Measurements from ENCODE around the gene SIX5.

The SIX5 gene

DNA sequence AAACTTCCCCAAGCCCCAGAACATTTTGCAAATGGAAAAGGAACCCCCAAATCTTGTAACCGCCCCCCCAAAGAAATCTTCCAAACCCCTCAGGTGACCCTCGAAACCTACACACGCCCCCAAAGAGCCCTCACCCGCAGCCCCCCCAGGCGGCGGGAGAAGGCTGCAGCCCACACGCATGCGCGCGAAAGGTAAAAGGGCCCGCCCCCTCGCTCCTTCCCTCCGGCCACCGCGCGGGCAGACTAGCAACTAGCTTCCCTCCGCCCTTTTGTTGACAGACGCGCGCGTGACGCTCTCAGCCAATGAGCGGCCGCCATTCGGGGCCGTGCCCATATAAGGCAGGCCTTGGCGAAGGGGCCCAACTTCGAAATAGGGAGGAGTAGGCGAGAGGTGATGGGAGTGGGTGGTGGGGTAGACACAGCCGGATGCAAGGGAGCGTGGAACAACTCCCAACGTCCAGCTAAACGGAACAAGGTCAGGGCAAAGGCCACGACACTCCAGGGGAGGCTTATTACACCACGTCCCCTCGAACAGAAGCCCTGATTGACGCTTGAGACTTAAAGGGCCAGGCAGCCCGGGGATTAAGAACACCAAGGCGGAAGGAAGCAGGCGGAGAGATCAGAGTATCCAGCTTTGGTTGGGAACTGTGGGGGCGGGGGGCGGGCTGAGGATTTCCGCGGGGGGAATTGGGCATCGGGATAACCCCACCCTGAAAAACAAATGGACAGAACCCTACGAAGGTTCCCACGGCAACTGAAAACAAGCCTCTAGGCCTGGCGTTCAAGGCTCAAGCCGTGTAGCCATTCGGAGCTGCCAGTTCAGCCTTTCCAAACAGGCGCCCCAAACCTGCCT, 51.7 kb downstream of the SIX5 start:
- peak; percentile 100 for FAIRE-seq
- peak; percentile 97 for DNase-seq (ENCODE audit: insufficient read length, low spot score)

- DNase-seq (ENCODE audit: insufficient read length, low spot score) = no peak
- no peak for FAIRE-seq
Observed at GRCh38 chr19:45716359-45717130, 52.5 kb downstream of the SIX5 start.

- no peak for DNase-seq (ENCODE audit: insufficient read length, low spot score)
- no peak for FAIRE-seq
Observed at GRCh38 chr19:45715139-45715538, 53.9 kb downstream of the SIX5 start.

Data from GM19239 (cell line).